ENCODE results near the gene DTX4.

GRCh38 chr11:59218319-59218718, 46.4 kb downstream of the DTX4 start:
- TF ChIP-seq POLR2AphosphoS5 (IDR thresholded peaks at IDR 0.05), result no peak
- TF ChIP-seq POLR2A (IDR thresholded peaks at IDR 0.05), result no peak
